ENCODE measurements around the gene ABHD8.
"Not testable (repeated sequence)": the region's sequence is repeated elsewhere in the genome, so short reads cannot be mapped to it uniquely, and the experiment has no call there.

ABHD8 gene

GRCh38 chr19:17305517-17306284 lies 2.5 kb upstream of the ABHD8 start, which contains the start of gene MRPL34:
Gene MRPL34, plus strand, starts transcription at chr19:17305872. Its CDS starts 21 bp downstream, at chr19:17305893.
- H3K27ac Mint-ChIP-seq: peak within 1 kb of the TSS; percentile 85
- peak within 1 kb of the TSS; percentile 89 for H3K4me3 Mint-ChIP-seq
- no peaks in the 10 kb centered on the region for H3K27me3 Mint-ChIP-seq
- CTCF ChIA-PET: interaction anchor here (0.6 to 1.3 kb wide), 5 partner anchors 12 to 70 kb away, joined by 3 to 13 read pairs (median 4); no protein-coding TSS in a partner anchor
- H3K9me3 Mint-ChIP-seq: no peaks in the 10 kb centered on the region
- peak; percentile 97 for DNase-seq
- H3K4me1 Mint-ChIP-seq: peaks cover 67% of the 10 kb centered on the region
- H3K36me3 Mint-ChIP-seq: peaks cover 7% of the 10 kb centered on the region

GRCh38 chr19:17305216-17305516 lies 1.9 kb upstream of the ABHD8 start:
- H3K4me1 Mint-ChIP-seq: peaks cover 62% of the 10 kb centered on the region
- no peaks in the 10 kb centered on the region for H3K9me3 Mint-ChIP-seq
- peak overlapping the region; percentile 89 for H3K4me3 Mint-ChIP-seq
- no peak for DNase-seq
- CTCF ChIA-PET: interaction anchor here (0.6 to 1.3 kb wide), 5 partner anchors 12 to 69 kb away, joined by 3 to 13 read pairs (median 4); no protein-coding TSS in a partner anchor
- H3K36me3 Mint-ChIP-seq: peaks cover 7% of the 10 kb centered on the region
- no peaks in the 10 kb centered on the region for H3K27me3 Mint-ChIP-seq
- peak overlapping the region; percentile 85 for H3K27ac Mint-ChIP-seq

GRCh38 chr19:17304386-17305215 lies 1.4 kb upstream of the ABHD8 start:
- Mint-ChIP-seq H3K27me3 (no peaks in the 10 kb centered on the region), H3K9me3 (no peaks in the 10 kb centered on the region), H3K4me1 (peaks cover 59% of the 10 kb centered on the region), H3K27ac (peak overlapping the region; percentile 85), H3K4me3 (peak overlapping the region; percentile 89), H3K36me3 (peaks cover 7% of the 10 kb centered on the region)
- no peak for DNase-seq
- CTCF ChIA-PET: interaction anchor here (0.6 to 1.3 kb wide), 7 partner anchors 11 to 84 kb away, joined by 3 to 13 read pairs (median 3); no protein-coding TSS in a partner anchor

DNA sequence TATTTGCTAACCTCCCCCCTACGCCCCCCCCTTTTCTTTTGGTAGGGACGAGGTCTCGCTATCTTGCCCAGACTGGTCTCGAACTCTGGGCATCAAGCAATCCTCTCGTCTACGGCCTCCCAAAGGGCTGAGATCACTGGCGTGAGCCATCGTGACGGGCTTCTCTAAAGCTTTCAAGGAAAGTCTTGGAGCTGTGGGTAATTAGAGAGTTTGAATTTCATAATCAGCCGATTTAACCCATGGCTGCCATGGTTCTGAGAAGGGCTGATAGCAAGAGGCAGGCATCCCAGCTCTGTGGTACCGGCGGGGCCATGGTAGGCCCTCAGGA lies 679 bp upstream of the ABHD8 start:
- Mint-ChIP-seq H3K27me3 (no peaks in the 10 kb centered on the region), H3K9me3 (no peaks in the 10 kb centered on the region), H3K4me3 (peak overlapping the region; percentile 69), H3K36me3 (peaks cover 5% of the 10 kb centered on the region), H3K27ac (peak overlapping the region; percentile 22), H3K4me1 (peaks cover 52% of the 10 kb centered on the region)
- CTCF ChIA-PET: interaction anchor here (1.0 kb wide), 2 partner anchors 11 to 85 kb away, joined by 3 read pairs; no protein-coding TSS in a partner anchor
- no peak for DNase-seq

GRCh38 chr19:17302391-17303166 lies 646 bp downstream of the ABHD8 start:
- CTCF ChIA-PET: interaction anchor here (1.0 to 1.3 kb wide), 2 partner anchors 10 to 86 kb away, joined by 3 to 7 read pairs; no protein-coding TSS in a partner anchor
- H3K36me3 Mint-ChIP-seq: peaks cover 7% of the 10 kb centered on the region
- H3K27me3 Mint-ChIP-seq: no peaks in the 10 kb centered on the region
- peak overlapping the region; percentile 69 for H3K4me3 Mint-ChIP-seq
- DNase-seq: no peak
- peaks cover 4% of the 10 kb centered on the region for H3K9me3 Mint-ChIP-seq
- peak overlapping the region; percentile 73 for H3K27ac Mint-ChIP-seq
- H3K4me1 Mint-ChIP-seq: peaks cover 46% of the 10 kb centered on the region

DNA sequence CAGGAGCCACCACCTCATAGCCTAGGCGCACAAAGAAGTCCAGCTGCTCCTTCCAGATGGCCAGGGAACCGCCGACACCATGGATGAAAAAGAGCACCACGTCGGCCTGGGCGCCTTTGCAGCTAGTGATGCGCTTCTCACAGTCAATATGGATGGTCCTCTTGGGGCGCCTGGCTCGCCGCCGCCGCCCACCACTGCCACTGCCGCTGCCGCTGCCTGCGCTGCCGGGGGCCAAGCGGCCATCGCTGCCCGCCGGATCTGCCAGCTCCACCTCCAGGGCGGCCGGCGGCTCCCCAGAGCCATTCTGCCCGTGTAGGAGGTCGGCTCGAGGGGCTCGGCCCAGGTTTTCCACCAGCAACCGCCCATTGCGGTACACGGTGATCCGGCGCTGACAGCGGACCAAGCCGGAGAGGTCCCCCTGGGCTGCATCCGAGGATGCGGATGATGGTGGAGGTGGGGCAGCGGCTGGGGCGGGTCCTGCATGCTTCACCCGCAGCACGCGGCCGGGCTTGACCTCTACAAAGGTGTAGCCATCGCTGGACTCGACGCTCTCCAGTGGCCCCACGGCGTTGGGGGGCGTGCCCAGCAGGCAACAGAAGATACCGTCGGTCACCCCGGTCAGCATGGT lies 2.1 kb downstream of the ABHD8 start:
- CTCF ChIA-PET: interaction anchor here (1.2 kb wide), 1 partner anchor 85 kb away, joined by 4 read pairs; no protein-coding TSS in a partner anchor
- no peak overlapping the region for H3K4me3 Mint-ChIP-seq

GRCh38 chr19:17296976-17297375 lies 6.2 kb downstream of the ABHD8 start:
- no peak overlapping the region for H3K27ac Mint-ChIP-seq
- H3K4me1 Mint-ChIP-seq: peaks cover 10% of the 10 kb centered on the region
- H3K4me3 Mint-ChIP-seq: no peak overlapping the region
- H3K36me3 Mint-ChIP-seq: peaks cover 10% of the 10 kb centered on the region
- peaks cover 4% of the 10 kb centered on the region for H3K27me3 Mint-ChIP-seq
- CTCF ChIA-PET: interaction anchor here (1.0 kb wide), 2 partner anchors 89 to 92 kb away, joined by 3 read pairs; no protein-coding TSS in a partner anchor
- H3K9me3 Mint-ChIP-seq: peaks cover 4% of the 10 kb centered on the region
- no peak for DNase-seq

More for the DNA sequence above, 2.1 kb downstream of the ABHD8 start:
- H3K27ac Mint-ChIP-seq: no peak overlapping the region
- peaks cover 7% of the 10 kb centered on the region for H3K36me3 Mint-ChIP-seq
- no peaks in the 10 kb centered on the region for H3K27me3 Mint-ChIP-seq
- no peak for DNase-seq
- peaks cover 33% of the 10 kb centered on the region for H3K4me1 Mint-ChIP-seq
- peaks cover 4% of the 10 kb centered on the region for H3K9me3 Mint-ChIP-seq

DNA sequence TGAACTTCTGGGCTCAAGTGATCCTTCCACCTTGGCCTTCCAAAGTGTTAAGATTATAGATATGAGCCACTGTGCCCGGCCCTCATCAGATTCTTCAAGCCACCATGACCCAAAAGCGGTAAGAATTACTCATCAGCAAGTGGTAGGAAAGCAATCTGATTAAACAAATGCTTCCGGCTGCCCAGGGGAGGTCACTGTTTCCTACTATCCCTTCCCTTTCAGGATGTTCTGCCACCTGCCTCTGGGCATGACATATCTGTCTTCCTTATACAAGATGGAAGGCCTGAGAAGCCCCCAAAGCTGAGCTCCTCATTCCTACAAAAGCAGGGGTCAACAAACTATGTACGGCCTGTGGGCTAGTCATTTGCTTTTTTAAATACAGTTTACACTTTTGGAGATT lies 7.0 kb downstream of the ABHD8 start:
- Mint-ChIP-seq H3K27ac (no peak overlapping the region), H3K4me1 (peaks cover 10% of the 10 kb centered on the region), H3K9me3 (peaks cover 4% of the 10 kb centered on the region), H3K36me3 (peaks cover 10% of the 10 kb centered on the region), H3K27me3 (peaks cover 4% of the 10 kb centered on the region), H3K4me3 (no peak overlapping the region)
- DNase-seq: no peak
- CTCF ChIA-PET: interaction anchor here (1.5 to 4.3 kb wide), 2 partner anchors 36 to 92 kb away, joined by 4 to 52 read pairs; no protein-coding TSS in a partner anchor

DNA sequence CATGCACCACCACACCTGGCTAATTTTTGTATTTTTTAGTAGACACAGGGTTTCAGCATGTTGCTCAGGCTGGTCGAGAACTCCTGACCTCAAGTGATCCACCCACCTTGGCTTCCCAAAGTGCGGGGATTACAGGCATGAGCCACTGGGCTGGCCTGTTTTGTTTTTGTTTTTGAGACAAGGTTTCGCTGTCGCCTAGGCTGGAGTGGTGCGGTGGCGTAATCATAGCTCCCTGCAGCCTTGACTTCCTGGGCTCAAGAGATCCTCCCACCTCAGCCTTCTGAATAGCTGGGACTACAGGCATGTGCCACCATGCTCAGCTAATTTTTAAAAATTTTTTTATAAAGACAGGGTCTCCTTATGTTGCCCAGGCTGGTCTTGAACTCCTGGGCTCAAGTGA lies 7.7 kb downstream of the ABHD8 start:
- H3K27me3 Mint-ChIP-seq, H3K4me3 Mint-ChIP-seq, H3K9me3 Mint-ChIP-seq, DNase-seq, H3K4me1 Mint-ChIP-seq, H3K27ac Mint-ChIP-seq: not testable (repeated sequence)
- peaks cover 10% of the 10 kb centered on the region for H3K36me3 Mint-ChIP-seq
- CTCF ChIA-PET: interaction anchor here (1.5 to 4.3 kb wide), 2 partner anchors 35 to 93 kb away, joined by 4 to 52 read pairs; no protein-coding TSS in a partner anchor

- Mint-ChIP-seq H3K27ac (no peak overlapping the region), H3K9me3 (peaks cover 4% of the 10 kb centered on the region), H3K36me3 (peaks cover 10% of the 10 kb centered on the region), H3K4me3 (no peak overlapping the region), H3K27me3 (peaks cover 14% of the 10 kb centered on the region), H3K4me1 (peaks cover 12% of the 10 kb centered on the region)
- peak; percentile 60 for DNase-seq
- CTCF ChIA-PET: interaction anchor here (1.0 to 4.3 kb wide), 3 partner anchors 11 to 94 kb away, joined by 3 to 52 read pairs (median 13); partner anchors contain the start of gene MRPL34
Measured at GRCh38 chr19:17294051-17294891, 9.0 kb downstream of the ABHD8 start.

DNA sequence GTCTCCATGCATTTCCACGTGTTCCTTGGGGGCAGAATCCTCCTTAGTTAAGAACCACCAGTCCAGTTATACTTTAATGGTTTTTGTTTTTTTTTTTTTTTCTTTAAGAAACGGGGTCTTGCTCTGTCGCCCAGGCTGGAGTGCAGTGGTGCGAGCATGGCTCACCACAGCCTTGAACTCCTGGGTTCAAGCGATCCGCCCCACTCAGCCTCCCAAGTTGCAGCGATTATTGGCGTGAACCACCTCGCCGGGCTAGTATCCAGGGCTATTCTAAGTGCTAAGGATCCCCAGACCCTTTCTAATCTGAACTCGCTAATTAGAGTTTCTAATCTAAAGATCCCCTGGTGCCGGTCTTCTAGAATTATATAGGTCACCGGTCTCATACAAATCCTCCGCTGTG lies 9.6 kb downstream of the ABHD8 start:
- CTCF ChIA-PET: interaction anchor here (0.8 to 4.3 kb wide), 9 partner anchors 8 to 221 kb away, joined by 3 to 52 read pairs (median 4); partner anchors contain the start of genes BABAM1, DDA1 and MRPL34
- peaks cover 4% of the 10 kb centered on the region for H3K9me3 Mint-ChIP-seq
- H3K36me3 Mint-ChIP-seq: peaks cover 10% of the 10 kb centered on the region
- no peak overlapping the region for H3K4me3 Mint-ChIP-seq
- peaks cover 12% of the 10 kb centered on the region for H3K4me1 Mint-ChIP-seq
- DNase-seq: no peak
- H3K27ac Mint-ChIP-seq: no peak overlapping the region
- peaks cover 17% of the 10 kb centered on the region for H3K27me3 Mint-ChIP-seq

DNA sequence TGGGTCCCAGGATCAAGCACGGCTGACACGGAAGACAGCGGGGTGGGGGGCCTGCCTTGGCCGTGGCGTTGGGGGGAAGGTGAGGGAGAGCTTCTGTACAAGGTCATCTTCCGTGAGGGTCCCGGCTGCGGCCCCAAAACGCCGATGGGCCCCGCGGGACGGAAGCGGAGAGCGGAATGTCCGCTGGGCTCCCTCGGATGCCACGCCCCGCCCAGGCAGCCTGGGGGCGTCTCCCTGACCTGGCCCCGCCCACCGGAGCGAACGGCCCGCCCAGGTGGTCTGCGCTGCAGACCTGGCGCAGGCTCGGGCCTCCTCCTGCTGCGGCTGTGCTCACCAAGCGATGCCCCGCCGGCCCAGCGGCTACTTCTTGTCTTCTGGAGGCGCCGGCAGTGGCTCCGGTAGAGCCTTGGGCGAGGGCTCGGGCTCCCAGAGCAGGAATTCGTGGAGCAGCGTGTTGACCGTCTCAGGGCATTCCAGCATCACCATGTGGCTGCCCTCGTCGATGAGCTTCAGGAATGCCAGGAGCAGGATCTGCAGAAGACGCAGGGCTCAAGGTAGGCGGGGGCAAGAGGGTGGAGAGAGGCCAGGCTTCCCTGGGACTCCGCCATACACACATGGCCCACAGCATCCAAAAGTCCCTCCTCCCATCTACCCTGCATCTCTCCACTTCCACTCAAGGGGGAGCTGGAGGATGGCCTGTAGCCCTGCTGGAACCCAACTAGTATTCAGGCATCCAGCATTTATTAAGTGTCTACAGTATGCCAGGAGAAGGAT lies 10.7 kb downstream of the ABHD8 start:
- peak overlapping the region; percentile 87 for H3K27ac Mint-ChIP-seq
- H3K36me3 Mint-ChIP-seq: peaks cover 6% of the 10 kb centered on the region

More for the DNA sequence above, 10.7 kb downstream of the ABHD8 start:
- Mint-ChIP-seq H3K27me3 (peaks cover 17% of the 10 kb centered on the region), H3K4me1 (peaks cover 12% of the 10 kb centered on the region), H3K9me3 (no peaks in the 10 kb centered on the region), H3K4me3 (peak overlapping the region; percentile 87)
- CTCF ChIA-PET: interaction anchor here (0.6 to 4.3 kb wide), 15 partner anchors 9 to 257 kb away, joined by 3 to 52 read pairs (median 3); partner anchors contain the start of genes ABHD8, ANKLE1, BABAM1 and DDA1
- peak; percentile 85 for DNase-seq

Data from activated naive CD4-positive, alpha-beta T cell treated with anti-CD3 and anti-CD28 coated beads, Interleukin-2, amount 10 ng/mL, durations not matched to agents 7 days and 5 days (primary cell).